Neural progenitor cell (in vitro differentiated cells): ENCODE measurements around the gene PTPRN2.

Experiments used
- EZH2phosphoT487 ChIP-seq: fragments of 200-600 bp; sonication (generic); IDR thresholded peaks from 2 replicates; pipeline ENCODE4 v1.6.1; 2017; ENCODE audit warnings: antibody characterized with exemption
- TF ChIP-seq, protein P1 (sequence below): fragments of 200-600 bp; sonication (generic); IDR thresholded peaks from 2 replicates; pipeline ENCODE4 v1.5.1; 2017; ENCODE audit warnings: antibody characterized with exemption, mild to moderate bottlenecking

DNA sequence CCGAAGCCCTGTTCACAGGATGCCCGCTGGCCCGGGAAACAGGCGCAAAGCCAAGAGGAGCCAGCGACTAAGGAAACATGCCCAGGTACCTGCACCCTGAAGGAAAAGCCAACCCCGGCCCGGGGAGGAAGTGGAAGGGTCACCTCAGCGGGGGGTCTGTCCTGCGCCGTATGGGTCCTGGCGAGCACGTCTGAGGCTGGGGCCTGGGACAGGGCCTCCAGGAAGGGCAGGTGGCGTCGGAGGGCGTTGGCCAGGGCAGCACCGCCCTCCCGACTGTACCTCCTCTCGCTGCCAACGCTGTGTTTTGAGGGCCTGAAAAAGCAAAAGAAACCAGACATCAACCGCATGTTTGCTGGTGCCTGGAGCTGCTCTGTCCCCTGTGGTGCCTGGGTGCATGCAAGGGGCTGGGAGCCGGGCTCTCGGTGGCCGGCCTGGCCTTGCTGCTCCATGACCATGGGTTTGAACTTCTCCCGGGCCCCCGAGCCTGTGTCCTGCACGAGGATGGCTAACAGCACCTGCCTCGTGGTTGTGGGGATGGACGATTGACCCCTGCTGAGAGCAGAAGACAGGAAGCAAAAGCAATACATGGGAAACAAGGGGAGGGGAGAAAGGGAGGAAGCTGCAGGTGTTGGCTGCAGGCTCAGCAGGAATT, 395.3 kb downstream of the PTPRN2 start:
- TF ChIP-seq, protein P1, sequence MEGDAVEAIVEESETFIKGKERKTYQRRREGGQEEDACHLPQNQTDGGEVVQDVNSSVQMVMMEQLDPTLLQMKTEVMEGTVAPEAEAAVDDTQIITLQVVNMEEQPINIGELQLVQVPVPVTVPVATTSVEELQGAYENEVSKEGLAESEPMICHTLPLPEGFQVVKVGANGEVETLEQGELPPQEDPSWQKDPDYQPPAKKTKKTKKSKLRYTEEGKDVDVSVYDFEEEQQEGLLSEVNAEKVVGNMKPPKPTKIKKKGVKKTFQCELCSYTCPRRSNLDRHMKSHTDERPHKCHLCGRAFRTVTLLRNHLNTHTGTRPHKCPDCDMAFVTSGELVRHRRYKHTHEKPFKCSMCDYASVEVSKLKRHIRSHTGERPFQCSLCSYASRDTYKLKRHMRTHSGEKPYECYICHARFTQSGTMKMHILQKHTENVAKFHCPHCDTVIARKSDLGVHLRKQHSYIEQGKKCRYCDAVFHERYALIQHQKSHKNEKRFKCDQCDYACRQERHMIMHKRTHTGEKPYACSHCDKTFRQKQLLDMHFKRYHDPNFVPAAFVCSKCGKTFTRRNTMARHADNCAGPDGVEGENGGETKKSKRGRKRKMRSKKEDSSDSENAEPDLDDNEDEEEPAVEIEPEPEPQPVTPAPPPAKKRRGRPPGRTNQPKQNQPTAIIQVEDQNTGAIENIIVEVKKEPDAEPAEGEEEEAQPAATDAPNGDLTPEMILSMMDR, result no peak
- TF ChIP-seq EZH2phosphoT487, result no peak
